RCC 7860 (cell line): ENCODE data around the gene SHISA9.

Experiments
- DNase-seq: peaks from one replicate; pipeline ENCODE4 v3.0.0-alpha.2; 2015; ENCODE audit warnings: low spot score
- FAIRE-seq: peaks from 2 replicates; lab custom pipeline; 2012; peaks lifted over from hg19 to GRCh38; lab: Jason Lieb, UNC

The SHISA9 gene

DNA sequence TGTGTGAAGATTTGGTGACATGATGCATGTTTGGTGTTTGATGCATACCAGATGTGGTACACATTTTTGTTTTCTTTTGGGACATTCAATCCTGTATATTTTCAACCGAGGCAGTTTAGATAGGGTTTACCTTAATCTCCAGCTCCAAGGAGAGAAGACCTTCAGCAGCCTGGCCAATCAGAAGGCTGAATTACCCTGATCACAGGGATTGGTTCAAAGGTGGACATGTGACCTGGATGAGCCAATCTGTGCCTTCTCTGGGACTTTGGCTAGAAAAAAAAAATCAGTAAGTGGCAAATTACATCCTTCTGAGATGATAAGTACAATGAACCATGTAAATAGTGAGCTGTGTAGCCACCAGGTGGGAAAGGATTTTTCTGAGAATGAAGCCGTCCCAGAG lies 205.1 kb downstream of the SHISA9 start:
- no peak for DNase-seq
- FAIRE-seq, result no peak

GRCh38 chr16:13108126-13108525 lies 206.7 kb downstream of the SHISA9 start:
- no peak for DNase-seq
- no peak for FAIRE-seq

DNA sequence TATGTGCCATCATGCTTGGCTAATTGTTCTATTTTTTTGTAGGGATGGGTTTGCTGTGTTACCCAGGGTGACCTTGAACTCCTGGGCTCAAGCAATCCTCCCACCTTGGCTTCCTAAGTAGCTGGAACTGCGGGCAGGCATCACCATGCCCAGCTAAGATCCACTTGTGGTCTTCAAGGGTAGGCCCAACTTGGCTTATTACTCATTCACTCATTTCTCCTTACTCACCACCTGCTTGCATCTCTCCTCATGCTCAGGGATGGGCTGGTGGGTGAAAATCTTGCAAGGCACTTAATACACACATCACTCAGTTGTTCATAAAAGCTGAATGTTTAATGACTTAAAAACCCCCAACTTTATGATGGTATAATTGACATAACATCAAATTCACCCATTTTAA lies 207.8 kb downstream of the SHISA9 start:
- DNase-seq (peak; percentile 80), FAIRE-seq (peak; percentile 87)

- FAIRE-seq (peak; percentile 97), DNase-seq (peak; percentile 98)
Observed at GRCh38 chr16:13110124-13110796, 208.9 kb downstream of the SHISA9 start.

DNA sequence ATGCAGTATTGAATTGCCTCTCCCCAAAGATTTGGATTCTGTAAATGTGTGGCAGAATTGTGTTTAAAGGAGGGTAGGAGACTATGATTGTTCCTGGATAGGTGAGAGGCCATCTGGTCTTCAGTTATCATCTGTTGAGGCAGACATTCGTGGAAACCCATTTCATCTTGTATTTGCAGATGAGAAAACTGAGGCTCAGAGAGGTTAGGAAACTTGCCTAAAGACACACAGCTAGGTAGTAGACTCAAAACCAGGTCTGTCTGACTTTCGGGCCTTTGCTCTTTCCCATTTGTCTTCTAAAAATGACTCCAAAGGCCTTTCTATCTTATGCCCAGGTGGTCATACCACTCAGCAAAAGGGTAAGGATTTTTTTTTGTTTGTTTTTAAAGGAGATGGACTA lies 210.3 kb downstream of the SHISA9 start:
- no peak for DNase-seq
- FAIRE-seq, result no peak

- no peak for FAIRE-seq
- DNase-seq, result no peak
Observed at GRCh38 chr16:13113741-13114140, 212.3 kb downstream of the SHISA9 start.

DNA sequence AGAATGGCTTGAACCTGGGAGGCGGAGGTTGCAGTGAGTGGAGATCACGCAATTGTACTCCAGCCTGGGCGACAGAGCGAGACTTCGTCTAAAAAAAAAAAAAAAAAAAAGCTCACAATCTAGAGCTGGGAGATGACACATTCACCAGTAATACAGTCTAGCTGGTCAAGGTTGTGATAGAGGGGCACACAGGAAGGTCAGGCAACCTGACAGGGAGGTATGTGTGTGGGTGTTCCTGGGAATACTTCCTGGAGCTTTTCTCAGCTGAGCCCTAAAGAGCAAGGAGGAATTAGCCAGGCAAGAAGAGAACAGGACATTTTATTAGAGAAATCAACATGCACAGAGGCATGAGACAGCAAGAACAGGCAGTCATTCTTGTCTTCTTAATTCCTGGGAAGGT lies 216.7 kb downstream of the SHISA9 start:
- peak; percentile 36 for DNase-seq
- no peak for FAIRE-seq

DNA sequence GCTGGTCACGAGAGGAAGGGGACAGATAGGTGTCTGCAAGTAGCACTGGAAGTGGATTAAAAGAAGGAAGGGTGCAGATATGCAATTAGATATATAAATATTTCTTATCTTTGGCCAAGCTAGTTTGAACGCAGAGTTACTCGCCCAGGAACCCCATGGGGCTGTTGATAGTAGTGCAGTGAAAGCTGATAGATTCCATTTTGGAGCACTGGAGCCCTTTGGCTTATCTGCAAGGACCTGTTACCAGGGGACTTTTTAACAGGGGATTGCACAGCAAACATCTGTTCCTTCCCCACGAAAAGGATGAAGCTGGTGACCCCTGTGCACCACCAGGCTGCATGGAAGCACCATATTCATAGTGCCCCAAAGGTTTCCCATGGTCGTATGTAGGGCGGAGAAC lies 218.7 kb downstream of the SHISA9 start:
- FAIRE-seq (no peak), DNase-seq (no peak)

DNA sequence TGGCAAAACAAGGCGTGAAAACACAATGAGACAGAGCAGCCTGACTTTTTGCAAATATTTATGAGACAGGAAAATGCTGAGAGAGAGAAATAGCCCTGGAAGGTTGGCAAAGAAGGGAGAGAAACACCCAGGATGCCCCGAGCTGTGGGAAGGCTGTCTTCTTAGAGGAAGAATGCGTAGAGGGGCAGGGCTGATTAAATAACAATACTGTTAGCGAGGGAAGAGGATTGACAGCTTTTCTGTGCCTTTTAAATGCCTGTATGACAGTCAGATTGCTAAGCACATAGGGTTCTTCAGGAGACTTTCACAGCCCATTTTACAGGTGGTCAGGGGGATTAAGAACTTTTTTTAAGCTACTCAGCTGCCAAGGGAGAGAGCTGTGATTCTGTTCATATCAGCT lies 219.2 kb downstream of the SHISA9 start:
- DNase-seq (no peak), FAIRE-seq (no peak)

DNA sequence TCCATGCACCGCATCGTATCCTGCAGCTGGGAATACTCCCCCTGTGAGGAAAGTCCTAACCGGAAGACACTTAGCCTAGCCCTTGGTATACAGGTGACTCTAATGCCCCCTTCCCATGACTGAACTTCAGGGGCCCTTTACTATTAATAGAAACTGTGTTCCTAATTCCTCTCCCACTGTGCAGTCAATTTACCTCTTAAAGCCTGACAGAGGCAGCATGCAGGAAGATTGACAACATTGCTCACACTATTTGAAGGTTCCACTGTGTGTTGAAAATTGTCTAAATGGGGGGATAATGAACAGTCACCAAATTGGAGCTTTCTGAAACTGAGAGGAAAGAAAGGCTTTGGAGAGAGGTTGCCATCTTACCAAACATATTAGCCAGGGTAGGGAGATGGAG lies 222.6 kb downstream of the SHISA9 start:
- FAIRE-seq, result no peak
- DNase-seq, result no peak

GRCh38 chr16:13127144-13127543 lies 225.7 kb downstream of the SHISA9 start:
- FAIRE-seq (no peak), DNase-seq (no peak)

DNA sequence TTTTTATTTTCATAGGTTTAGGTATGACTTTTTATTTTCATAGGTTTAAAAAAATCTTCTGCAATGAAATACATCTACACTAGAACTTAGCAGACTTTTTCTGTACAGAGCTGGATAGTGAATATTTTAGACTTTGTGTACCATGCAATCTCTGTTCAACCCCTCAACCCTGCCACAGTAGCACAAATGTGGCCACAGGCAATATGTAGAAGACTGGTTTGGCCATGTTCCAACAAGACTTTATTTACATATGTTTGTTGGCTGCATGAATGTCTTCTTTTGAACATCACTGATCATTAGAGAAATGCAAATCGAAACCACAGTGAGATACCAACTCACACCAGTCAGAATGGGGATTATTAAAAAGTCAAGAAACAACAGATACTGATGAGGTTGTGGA lies 229.2 kb downstream of the SHISA9 start:
- no peak for DNase-seq
- no peak for FAIRE-seq

GRCh38 chr16:13134836-13135235 lies 233.4 kb downstream of the SHISA9 start:
- FAIRE-seq (no peak), DNase-seq (no peak)

DNA sequence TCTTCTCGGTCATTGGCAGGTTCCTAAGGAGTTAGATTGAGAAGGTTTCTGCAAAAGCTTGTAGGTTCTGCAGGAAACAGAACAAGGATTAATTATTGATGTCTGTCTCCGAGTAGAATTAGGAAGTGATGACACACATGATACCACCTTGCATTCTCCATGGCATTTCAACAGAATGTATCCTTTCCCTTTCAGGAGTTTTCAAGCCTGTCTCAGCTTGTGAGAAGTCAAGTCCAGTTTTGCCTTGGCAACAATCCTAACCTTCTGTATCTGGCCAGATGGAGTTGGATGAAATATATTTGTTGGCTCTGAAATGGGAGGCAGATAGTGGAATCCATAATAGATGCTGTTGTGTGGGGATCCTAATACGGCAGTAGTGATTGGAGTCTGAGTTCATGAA lies 235.5 kb downstream of the SHISA9 start:
- FAIRE-seq (no peak), DNase-seq (no peak)

- peak; percentile 7 for FAIRE-seq
- peak; percentile 24 for DNase-seq
Observed at GRCh38 chr16:13138528-13138927, 237.1 kb downstream of the SHISA9 start.

- peak; percentile 45 for FAIRE-seq
- DNase-seq, result peak; percentile 47
Observed at GRCh38 chr16:13139661-13140241, 238.4 kb downstream of the SHISA9 start.

DNA sequence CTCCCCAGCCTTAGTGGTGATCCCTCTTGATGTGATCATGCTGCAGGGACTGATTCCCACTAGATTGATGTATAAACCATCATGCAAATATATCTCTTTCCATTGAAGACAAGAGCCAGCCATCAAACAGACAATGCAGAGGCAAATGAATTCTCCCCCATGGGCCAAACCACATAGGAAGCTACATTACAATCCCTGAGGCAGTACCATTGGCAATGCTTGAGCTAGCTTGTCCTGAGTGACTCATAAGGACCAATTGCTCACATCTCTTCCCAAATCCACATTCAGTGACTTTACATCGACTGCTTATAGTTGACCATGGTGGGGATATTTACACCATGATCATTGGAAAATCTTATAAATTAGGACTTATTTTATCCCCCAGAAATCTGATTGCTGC lies 242.2 kb downstream of the SHISA9 start:
- no peak for FAIRE-seq
- no peak for DNase-seq

DNA sequence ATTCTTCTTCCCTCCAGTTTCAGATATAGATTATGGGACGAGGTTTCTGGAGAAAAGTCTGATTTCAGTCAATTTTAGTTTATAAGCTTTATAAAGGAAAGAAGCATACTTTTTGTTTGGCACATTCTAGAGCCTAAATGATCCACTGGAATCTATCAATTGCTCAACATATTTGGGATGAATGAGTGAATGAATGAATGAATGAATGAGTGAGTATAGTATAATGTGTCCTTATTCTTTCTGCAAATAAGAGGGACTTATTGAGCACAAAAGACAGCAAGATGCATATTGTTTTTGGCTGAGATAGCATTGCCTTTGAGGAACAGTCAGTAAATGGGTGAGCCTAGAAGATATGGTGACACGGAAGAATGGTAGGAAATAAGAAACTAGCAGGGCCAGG lies 245.4 kb downstream of the SHISA9 start:
- no peak for DNase-seq
- no peak for FAIRE-seq

- DNase-seq, result no peak
- no peak for FAIRE-seq
Observed at GRCh38 chr16:13148294-13148693, 246.9 kb downstream of the SHISA9 start.

DNA sequence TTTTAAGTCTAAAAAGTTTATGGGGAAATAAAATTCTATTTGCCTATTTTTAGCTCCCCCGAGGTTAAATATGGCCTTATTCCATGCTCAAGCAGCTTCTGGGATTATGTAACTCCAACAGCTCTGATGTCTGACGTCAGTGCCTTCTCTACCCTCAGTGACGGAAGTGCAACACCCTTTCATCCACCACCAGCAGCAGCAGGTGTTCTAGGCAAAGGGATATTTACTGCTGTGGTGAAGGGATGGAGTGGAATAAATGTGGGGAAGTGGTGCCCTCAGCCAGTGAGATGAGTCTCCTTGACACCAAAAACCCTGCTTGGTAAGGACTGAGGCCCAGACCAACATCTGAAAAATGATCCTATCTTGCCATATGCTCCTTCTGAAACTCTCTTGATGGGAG lies 247.4 kb downstream of the SHISA9 start:
- DNase-seq (no peak), FAIRE-seq (no peak)

DNA sequence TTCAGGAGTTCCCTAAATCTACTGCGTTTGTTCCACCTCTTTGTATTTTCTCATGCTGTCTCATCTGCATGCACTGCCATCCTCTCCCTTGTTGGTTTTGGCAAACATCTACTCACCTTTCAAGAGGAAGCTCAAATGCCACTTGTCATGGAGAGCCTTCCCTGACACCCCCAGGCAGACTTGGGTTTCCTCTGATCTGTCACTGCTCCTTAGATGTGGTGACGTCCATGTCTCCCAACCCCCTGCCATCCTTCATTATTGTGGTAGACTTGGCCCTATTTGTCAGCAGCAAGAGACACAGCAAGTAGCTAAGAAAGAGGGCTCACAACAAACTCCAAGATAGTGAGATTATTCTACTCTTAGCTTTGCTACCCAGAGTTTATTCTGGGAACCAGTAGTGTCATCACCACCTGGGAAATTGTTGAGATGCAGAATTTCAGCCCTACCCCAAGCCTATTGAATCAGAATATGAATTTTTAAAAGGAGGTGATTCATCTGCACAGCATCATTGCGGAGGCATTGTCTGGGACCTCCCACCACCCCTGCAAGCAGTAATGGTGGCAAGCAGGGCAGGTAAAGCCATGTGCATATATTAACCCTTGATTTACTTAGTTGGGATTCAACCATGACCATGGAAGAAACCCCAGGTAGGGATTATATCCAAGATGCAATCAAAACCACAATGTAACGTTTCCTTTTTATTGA lies 248.9 kb downstream of the SHISA9 start:
- FAIRE-seq (no peak), DNase-seq (no peak)

GRCh38 chr16:13153696-13154095 lies 252.3 kb downstream of the SHISA9 start:
- DNase-seq (no peak), FAIRE-seq (no peak)
